A673 (cell line): ENCODE data around the gene KIF24. TPM values are rescaled to one million over a fixed set of nuclear protein-coding genes. Genes with fewer than 3 reads are reported as not detected.

ENCODE experiments used
- BruUV-seq: library from RNA; stranded (reverse); fragments of 400-500 nt; replicated peaks from 2 replicates; lab custom pipeline; 2021; lab: Mats Ljungman, UMichigan
- CTCF ChIA-PET: fragments of 300-600 bp; sonication (Branson Sonifier 250); formaldehyde crosslinking; loops from one replicate; lab custom pipeline; 2022; ENCODE audit warnings: antibody characterized with exemption; lab: Charles Lee
- POLR2A ChIA-PET: fragments of 300-600 bp; sonication (Branson Sonifier 250); formaldehyde crosslinking; loops from one replicate; lab custom pipeline; 2022; ENCODE audit warnings: antibody characterized with exemption; ENCODE audit not compliant: low non-redundant PET; lab: Charles Lee
- DNase-seq: peaks from one replicate; pipeline ENCODE4 v3.0.0-alpha.2; 2015; ENCODE audit warnings: low spot score
- H3K27ac ChIP-seq: fragments of 200-600 bp; sonication (generic); 2 replicates; pipeline ENCODE4 v1.5.1; 2016; ENCODE audit warnings: mixed run types, low read depth, mild to moderate bottlenecking, mixed read lengths, antibody characterized with exemption, low read length; ENCODE audit not compliant: poor library complexity, severe bottlenecking
- H3K27me3 ChIP-seq: fragments of 200-600 bp; sonication (generic); replicated peaks from 2 replicates; pipeline ENCODE4 v1.6.1; 2017; ENCODE audit warnings: mixed run types, low read depth, mild to moderate bottlenecking, mixed read lengths, antibody characterized with exemption, low read length; ENCODE audit not compliant: insufficient read depth, poor library complexity
- H3K36me3 ChIP-seq: fragments of 200-600 bp; sonication (generic); 2 replicates; pipeline ENCODE4 v1.6.1; 2016; ENCODE audit warnings: mixed run types, mild to moderate bottlenecking, mixed read lengths, antibody characterized with exemption, low read length; ENCODE audit not compliant: insufficient read depth, poor library complexity, severe bottlenecking
- H3K4me1 ChIP-seq: fragments of 200-600 bp; sonication (generic); 2 replicates; pipeline ENCODE4 v1.6.1; 2017; ENCODE audit warnings: mixed run types, mild to moderate bottlenecking, mixed read lengths, antibody characterized with exemption, low read length; ENCODE audit not compliant: insufficient read depth, poor library complexity, severe bottlenecking
- H3K4me3 ChIP-seq: fragments of 200-600 bp; sonication (generic); 2 replicates; pipeline ENCODE4 v1.5.1; 2016; ENCODE audit warnings: low read depth, mixed run types, mild to moderate bottlenecking, mixed read lengths, low read length; ENCODE audit not compliant: poor library complexity, severe bottlenecking
- H3K9me3 ChIP-seq: fragments of 200-600 bp; sonication (generic); 2 replicates; pipeline ENCODE4 v1.6.1; 2016; ENCODE audit warnings: mixed run types, low read depth, mild to moderate bottlenecking, mixed read lengths, antibody characterized with exemption, low read length; ENCODE audit not compliant: poor library complexity, severe bottlenecking
- CTCF ChIP-seq: fragments of 300-800, 200-600 bp; sonication (generic); conservative IDR thresholded peaks from 2 replicates; pipeline ENCODE4 v1.5.1; 2017; ENCODE audit warnings: low read depth, mild to moderate bottlenecking, antibody characterized with exemption, low read length, moderate library complexity, mixed read lengths
- EZH2 ChIP-seq: fragments of 200-600 bp; sonication (generic); IDR thresholded peaks from 2 replicates; pipeline ENCODE4 v1.6.1; 2017; ENCODE audit warnings: borderline replicate concordance, low read depth, mild to moderate bottlenecking, mixed read lengths, antibody characterized with exemption, low read length; ENCODE audit not compliant: poor library complexity, severe bottlenecking
- intact Hi-C: fragments of 100-400 bp; cut with micrococcal nuclease; formaldehyde crosslinking; loops from one replicate; pipeline ENCODE4 v1.10.0; 2022; ENCODE audit not compliant: unreplicated experiment
- total RNA-seq: library from RNA; stranded (reverse); gene quantifications from 2 replicates; pipeline ENCODE4 v1.2.3, GENCODE V29; 2021

Gene KIF24
- total RNA-seq, 1 experiment from 2014 or later, result 11.6 TPM

- CTCF ChIA-PET, result no interaction called here
- intact Hi-C loops, result no loop called here
- no peak for TF ChIP-seq CTCF
- no peak for TF ChIP-seq EZH2
- no peak for DNase-seq
- POLR2A ChIA-PET, result no interaction called here
- Histone ChIP-seq H3K4me1 (no peaks in the 10 kb centered on the region), H3K27ac (no peak overlapping the region), H3K27me3 (no peaks in the 10 kb centered on the region), H3K9me3 (no peaks in the 10 kb centered on the region), H3K36me3 (no peaks in the 10 kb centered on the region), H3K4me3 (no peak overlapping the region)
- no TSS peak for BruUV-seq
These were observed 20.3 kb upstream of the KIF24 start for GRCh38 chr9:34349324-34349723.

GRCh38 chr9:34347800-34348158, 18.7 kb upstream of the KIF24 start:
- H3K4me3 ChIP-seq, result no peak overlapping the region
- no peaks in the 10 kb centered on the region for H3K9me3 ChIP-seq
- no peaks in the 10 kb centered on the region for H3K4me1 ChIP-seq
- no peaks in the 10 kb centered on the region for H3K27me3 ChIP-seq
- TF ChIP-seq CTCF, result no peak
- TF ChIP-seq EZH2, result no peak
- no TSS peak for BruUV-seq
- intact Hi-C loops, result no loop called here
- ChIA-PET POLR2A (no interaction called here), CTCF (no interaction called here)
- DNase-seq, result no peak
- no peaks in the 10 kb centered on the region for H3K36me3 ChIP-seq
- H3K27ac ChIP-seq, result no peak overlapping the region

GRCh38 chr9:34346873-34347799, 18.1 kb upstream of the KIF24 start:
- CTCF ChIA-PET, result no interaction called here
- Histone ChIP-seq H3K4me1 (no peaks in the 10 kb centered on the region), H3K27me3 (no peaks in the 10 kb centered on the region), H3K4me3 (no peak overlapping the region), H3K9me3 (no peaks in the 10 kb centered on the region), H3K27ac (no peak overlapping the region), H3K36me3 (no peaks in the 10 kb centered on the region)
- no peak for TF ChIP-seq EZH2
- TF ChIP-seq CTCF, result no peak
- BruUV-seq, result no TSS peak
- POLR2A ChIA-PET, result no interaction called here
- DNase-seq, result peak; percentile 49
- intact Hi-C loops, result no loop called here
